ENCODE measurements around the gene PPIL6.

DNA sequence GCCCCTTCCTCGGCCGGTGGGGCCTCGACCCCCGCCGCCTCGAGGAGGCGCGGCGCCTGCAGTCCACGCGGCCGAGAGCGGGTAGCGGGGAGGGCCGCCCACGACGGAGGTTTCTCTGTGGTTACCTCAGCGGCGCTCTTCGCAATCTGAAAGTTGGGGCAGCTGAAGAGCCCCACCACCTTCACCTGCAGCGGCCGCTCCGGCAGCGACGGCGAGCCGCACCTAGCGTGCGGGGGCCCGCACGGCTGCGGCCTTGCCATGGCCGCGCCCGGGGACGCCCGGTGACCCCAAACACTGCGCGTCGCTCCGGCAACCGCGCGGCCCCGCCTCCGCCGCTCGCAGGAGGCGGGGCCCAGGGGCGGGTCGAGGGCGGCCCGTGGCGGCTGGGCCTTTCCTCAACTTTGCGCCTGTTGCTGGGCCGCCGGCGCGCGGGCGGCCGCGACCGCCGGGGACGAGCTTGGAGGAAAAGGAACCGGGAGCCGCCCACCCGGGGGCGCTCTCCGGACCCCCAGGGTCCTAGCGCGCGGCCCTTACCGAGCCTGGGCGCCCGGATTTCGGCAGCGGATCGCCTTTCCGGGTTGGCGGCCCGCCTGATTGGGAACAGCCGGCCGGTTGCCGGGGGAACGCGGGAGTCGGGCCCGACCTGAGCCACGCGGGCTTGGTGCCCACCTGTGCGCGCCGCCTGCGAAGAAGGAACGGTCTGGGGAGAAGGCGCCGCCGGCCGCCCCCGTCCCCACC, at the start of gene PPIL6, which contains the start of gene SMPD2:
- TF ChIP-seq CTCF (IDR thresholded peaks at IDR 0.05; ENCODE audit: low read length): no peak
- TF ChIP-seq EZH2 (optimal IDR thresholded peaks at IDR 0.05; ENCODE audit: low read depth, low read length): no peak

Measured in MM.1S (cell line).